Breast epithelium (tissue), 3 donors: Measurements from ENCODE around the gene GNAI1.

Experiments
- CTCF ChIP-seq, 3 donors: fragments of 450-650 bp; IDR thresholded peaks; one replicate each; pipeline ENCODE4 v1.5.1; 2016 to 2017; ENCODE audit warnings: antibody characterized with exemption in 3 of 3, mild to moderate bottlenecking in 3 of 3, moderate library complexity in 3 of 3
- POLR2A ChIP-seq: fragments of 450-650 bp; IDR thresholded peaks from one replicate; pipeline ENCODE4 v1.6.1; 2016; ENCODE audit warnings: antibody characterized with exemption, mild to moderate bottlenecking, moderate library complexity
- POLR2AphosphoS5 ChIP-seq, 3 donors: sonication (generic); formaldehyde crosslinking; IDR thresholded peaks; one replicate each; pipeline ENCODE4 v1.6.1; 2017; ENCODE audit warnings: antibody characterized with exemption in 3 of 3

- TF ChIP-seq CTCF (IDR thresholded peaks at IDR 0.05) (no peak), POLR2A (no peak), POLR2AphosphoS5 (IDR thresholded peaks at IDR 0.05) (no peak)
These were observed 102.0 kb downstream of the GNAI1 start for GRCh38 chr7:80236681-80237080.
